CD14-positive monocyte (primary cell): ENCODE data around the gene FRMPD1. TPM values are rescaled to one million over a fixed set of nuclear protein-coding genes. Genes with fewer than 3 reads are reported as not detected.

Experiments
- DNase-seq, 3 donors: peaks; one replicate each; pipeline ENCODE4 v3.0.0-alpha.2; 2011 to 2022
- H2AFZ ChIP-seq: 2 replicates; pipeline ENCODE4 v1.6.0; 2012; ENCODE audit warnings: mild to moderate bottlenecking, low read depth, low read length, inconsistent platforms; ENCODE audit not compliant: insufficient read depth, poor library complexity, severe bottlenecking
- H3K27ac ChIP-seq, 2 donors: 1 replicate in 1 of 2; 2 replicates in 1 of 2; pipeline ENCODE4 v1.5.1; 2012 to 2013; ENCODE audit warnings: low read length in 2 of 2, control low read depth in 1 of 2, inconsistent platforms in 1 of 2, low read depth in 1 of 2, mild to moderate bottlenecking in 1 of 2
- H3K27me3 ChIP-seq, 2 donors: one replicate each; pipeline versions ENCODE4 v1.6.0 to v1.6.1; 2011 to 2013; ENCODE audit warnings: low read length in 2 of 2; ENCODE audit not compliant: control insufficient read depth in 2 of 2, insufficient read depth in 2 of 2
- H3K36me3 ChIP-seq, 2 donors: replicated peaks in 1 of 2; 1 replicate in 1 of 2; 2 replicates in 1 of 2; pipeline versions ENCODE4 v1.5.1 to v1.6.1; 2012 to 2013; ENCODE audit warnings: low read length in 2 of 2, control low read depth in 1 of 2, inconsistent platforms in 1 of 2, mild to moderate bottlenecking in 1 of 2; ENCODE audit not compliant: insufficient read depth in 2 of 2, control insufficient read depth in 1 of 2
- H3K4me1 ChIP-seq, 2 donors: 1 replicate in 1 of 2; 2 replicates in 1 of 2; pipeline versions ENCODE4 v1.5.1 to v1.6.1; 2012 to 2013; ENCODE audit warnings: low read length in 2 of 2, control low read depth in 1 of 2, inconsistent platforms in 1 of 2, mild to moderate bottlenecking in 1 of 2, moderate library complexity in 1 of 2; ENCODE audit not compliant: insufficient read depth in 2 of 2, control insufficient read depth in 1 of 2
- H3K4me2 ChIP-seq: replicated peaks from 2 replicates; pipeline ENCODE3; 2012; ENCODE audit warnings: low read length, moderate library complexity, mild to moderate bottlenecking; ENCODE audit not compliant: poor library complexity, severe bottlenecking; ENCODE audit errors: extremely low read depth
- H3K4me3 ChIP-seq, 3 experiments: fragments of 200-600 bp in 1 of 3; sonication (generic) in 1 of 3; replicated peaks in 1 of 3; 1 replicate in 2 of 3; 2 replicates in 1 of 3; pipeline ENCODE4 v1.5.1; 2011 to 2013; ENCODE audit warnings: low read length in 3 of 3, mild to moderate bottlenecking in 3 of 3, control low read depth in 2 of 3, low read depth in 2 of 3, inconsistent platforms in 1 of 3, moderate library complexity in 1 of 3
- H3K79me2 ChIP-seq: 2 replicates; pipeline ENCODE4 v1.6.0; 2012; ENCODE audit warnings: mild to moderate bottlenecking, control low read depth, inconsistent platforms, low read length, moderate library complexity; ENCODE audit not compliant: insufficient read depth
- H3K9ac ChIP-seq: 2 replicates; pipeline ENCODE4 v1.6.0; 2017; ENCODE audit warnings: low read length, mild to moderate bottlenecking; ENCODE audit not compliant: insufficient read depth, poor library complexity, severe bottlenecking
- H3K9me3 ChIP-seq, 2 donors: replicated peaks in 1 of 2; 1 replicate in 1 of 2; 2 replicates in 1 of 2; pipeline versions ENCODE4 v1.5.1 to v1.6.1; 2012 to 2013; ENCODE audit warnings: low read length in 2 of 2, control low read depth in 1 of 2; ENCODE audit not compliant: control insufficient read depth in 1 of 2, insufficient read depth in 1 of 2
- H4K20me1 ChIP-seq: 2 replicates; pipeline ENCODE4 v1.6.0; 2012; ENCODE audit warnings: mild to moderate bottlenecking, low read length, control low read depth, moderate library complexity; ENCODE audit not compliant: insufficient read depth
- H3K27ac Mint-ChIP-seq, 7 donors: one replicate each; pipeline ENCODE4 v1.8.0; 2020; ENCODE audit warnings: mild to moderate bottlenecking in 7 of 7, mixed read lengths in 7 of 7, moderate library complexity in 6 of 7, inconsistent platforms in 2 of 7
- H3K27me3 Mint-ChIP-seq, 3 donors: one replicate each; pipeline ENCODE4 v1.8.0; 2021 to 2022; ENCODE audit warnings: low read depth in 3 of 3, mild to moderate bottlenecking in 3 of 3, mixed read lengths in 3 of 3, moderate library complexity in 3 of 3, inconsistent platforms in 1 of 3
- H3K36me3 Mint-ChIP-seq, 2 donors: one replicate each; pipeline ENCODE4 v1.8.0; 2020; ENCODE audit warnings: mixed read lengths in 2 of 2, inconsistent platforms in 1 of 2, mild to moderate bottlenecking in 1 of 2
- H3K4me1 Mint-ChIP-seq: one replicate; pipeline ENCODE4 v1.8.0; 2020; ENCODE audit warnings: mild to moderate bottlenecking, mixed read lengths
- H3K4me3 Mint-ChIP-seq, 2 donors: one replicate each; pipeline ENCODE4 v1.8.0; 2020; ENCODE audit warnings: mild to moderate bottlenecking in 2 of 2, mixed read lengths in 2 of 2, moderate library complexity in 1 of 2
- H3K9me3 Mint-ChIP-seq, 7 donors: one replicate each; pipeline ENCODE4 v1.8.0; 2020 to 2022; ENCODE audit warnings: mixed read lengths in 7 of 7, mild to moderate bottlenecking in 6 of 7, moderate library complexity in 6 of 7, inconsistent platforms in 2 of 7
- CTCF ChIP-seq: fragments of 200-600 bp; IDR thresholded peaks from one replicate; pipeline ENCODE4 v1.8.0; 2022; ENCODE audit warnings: antibody characterized with exemption, mild to moderate bottlenecking
- WGBS: methylation state at CpG from one replicate; pipeline ENCODE4 v1.1.5; 2013; ENCODE audit warnings: missing lambda C conversion rate; ENCODE audit not compliant: insufficient coverage; 5-methylcytosine and 5-hydroxymethylcytosine counted together
- intact Hi-C, 2 donors: fragments of 100-400 bp; cut with micrococcal nuclease; formaldehyde crosslinking; loops; one replicate each; pipeline versions ENCODE4 v1.15.0 to v1.15.1; 2023
- polyA plus RNA-seq, 3 donors: library from polyadenylated mRNA; depleted of rRNA in 1 of 3; unstranded in 2 of 3; stranded (reverse) in 1 of 3; fragments of 300-500 nt in 2 of 3; fragments of >200 nt in 1 of 3; fragmentation: Illumina TruSeq in 2 of 3; gene quantifications; 1 replicate in 2 of 3; 2 replicates in 1 of 3; pipeline ENCODE4 v1.2.3, GENCODE V29; 2012 to 2021

The FRMPD1 gene
- polyA plus RNA-seq, 3 donors, result 0.03 TPM; not detected in 2

- H3K9me3 Mint-ChIP-seq, result no peaks in the 10 kb centered on the region
- no peak overlapping the region for H3K4me3 ChIP-seq
- 94% methylated on average over 11 of the region's 12 CpGs for WGBS
These were observed 25.0 kb upstream of the FRMPD1 start for GRCh38 chr9:37625758-37626147.

GRCh38 chr9:37626708-37627292, 24.0 kb upstream of the FRMPD1 start:
- H3K36me3 ChIP-seq, result no peaks in the 10 kb centered on the region
- no peak overlapping the region for H2AFZ ChIP-seq
- no peaks in the 10 kb centered on the region for H3K4me1 ChIP-seq
- no peak overlapping the region for H3K9ac ChIP-seq
- Mint-ChIP-seq H3K27ac (no peak overlapping the region), H3K9me3 (no peaks in the 10 kb centered on the region), H3K4me3 (no peak overlapping the region), H3K27me3 (peaks cover 2 to 3% (median 3%) of the 10 kb centered on the region in 3 donors), H3K4me1 (no peaks in the 10 kb centered on the region), H3K36me3 (no peaks in the 10 kb centered on the region)
- no peaks in the 10 kb centered on the region for H4K20me1 ChIP-seq
- H3K4me2 ChIP-seq, result no peak overlapping the region
- WGBS, result 100% methylated on average over 1 of the region's 5 CpGs
- no peaks in the 10 kb centered on the region for H3K9me3 ChIP-seq
- TF ChIP-seq CTCF, result no peak
- H3K27ac ChIP-seq, result no peak overlapping the region
- H3K27me3 ChIP-seq, result no peaks in the 10 kb centered on the region
- H3K4me3 ChIP-seq, result no peak overlapping the region
- intact Hi-C loops, result no loop called here
- no peaks in the 10 kb centered on the region for H3K79me2 ChIP-seq
- no peak for DNase-seq

More at GRCh38 chr9:37625758-37626147, 25.0 kb upstream of the FRMPD1 start:
- intact Hi-C loops, result no loop called here
- no peaks in the 10 kb centered on the region for H3K36me3 Mint-ChIP-seq
- no peak for DNase-seq
- Histone ChIP-seq H4K20me1 (no peaks in the 10 kb centered on the region), H3K4me1 (no peaks in the 10 kb centered on the region), H3K27me3 (no peaks in the 10 kb centered on the region), H3K36me3 (no peaks in the 10 kb centered on the region), H3K27ac (no peak overlapping the region), H3K9me3 (no peaks in the 10 kb centered on the region), H3K9ac (no peak overlapping the region), H3K4me2 (no peak overlapping the region), H2AFZ (no peak overlapping the region), H3K79me2 (no peaks in the 10 kb centered on the region)
- peaks cover 3 to 8% (median 3%) of the 10 kb centered on the region in 3 donors for H3K27me3 Mint-ChIP-seq
- H3K4me3 Mint-ChIP-seq, result no peak overlapping the region
- TF ChIP-seq CTCF, result no peak
- no peak overlapping the region for H3K27ac Mint-ChIP-seq
- H3K4me1 Mint-ChIP-seq, result no peaks in the 10 kb centered on the region
